Mesenchymal stem cell (in vitro differentiated cells and primary cell): ENCODE data around the gene FAM174B.

Experiments
- DNase-seq: peaks from one replicate; pipeline ENCODE4 v3.0.0-alpha.2; 2013
- H2AFZ ChIP-seq: one replicate; pipeline ENCODE4 v1.6.1; 2013; ENCODE audit warnings: low read depth, mild to moderate bottlenecking, control low read depth, inconsistent platforms, low read length, moderate library complexity
- H2AK5ac ChIP-seq: 2 replicates; pipeline ENCODE4 v1.6.1; 2013; ENCODE audit warnings: low read length, moderate library complexity, mild to moderate bottlenecking, inconsistent platforms; ENCODE audit not compliant: severe bottlenecking
- H2BK120ac ChIP-seq: one replicate; pipeline ENCODE4 v1.6.1; 2013; ENCODE audit warnings: low read depth, mild to moderate bottlenecking, inconsistent platforms, low read length, moderate library complexity
- H2BK12ac ChIP-seq, 2 experiments: one replicate each; pipeline ENCODE4 v1.6.1; 2013; ENCODE audit warnings: inconsistent platforms in 2 of 2, low read length in 2 of 2, mild to moderate bottlenecking in 2 of 2, moderate library complexity in 2 of 2, control low read depth in 1 of 2
- H2BK15ac ChIP-seq: one replicate; pipeline ENCODE4 v1.6.1; 2013; ENCODE audit warnings: mild to moderate bottlenecking, low read depth, inconsistent platforms; ENCODE audit not compliant: poor library complexity, severe bottlenecking
- H2BK5ac ChIP-seq: 2 replicates; pipeline ENCODE4 v1.6.1; 2013; ENCODE audit warnings: low read depth, mild to moderate bottlenecking, low read length, control low read depth, inconsistent platforms; ENCODE audit not compliant: poor library complexity, severe bottlenecking
- H3K14ac ChIP-seq, 2 experiments: one replicate each; pipeline ENCODE4 v1.6.1; 2013; ENCODE audit warnings: inconsistent platforms in 2 of 2, low read length in 2 of 2, control low read depth in 1 of 2, mild to moderate bottlenecking in 1 of 2, moderate library complexity in 1 of 2
- H3K18ac ChIP-seq, 2 experiments: one replicate each; pipeline ENCODE4 v1.6.1; 2013; ENCODE audit warnings: inconsistent platforms in 2 of 2, low read length in 2 of 2, control low read depth in 1 of 2, low read depth in 1 of 2, mild to moderate bottlenecking in 1 of 2
- H3K23ac ChIP-seq, 2 experiments: one replicate each; pipeline ENCODE4 v1.6.1; 2013; ENCODE audit warnings: inconsistent platforms in 2 of 2, low read length in 2 of 2, mild to moderate bottlenecking in 2 of 2, moderate library complexity in 2 of 2, control low read depth in 1 of 2
- H3K27ac ChIP-seq: 2 replicates; pipeline ENCODE4 v1.5.1; 2013; ENCODE audit warnings: mild to moderate bottlenecking, moderate library complexity, low read length, control low read depth, inconsistent platforms; ENCODE audit not compliant: poor library complexity, severe bottlenecking
- H3K27me3 ChIP-seq, 2 experiments: 2 replicates each; pipeline versions ENCODE4 v1.6.1 to v1.7.0; 2013; ENCODE audit warnings: low read length in 2 of 2, mild to moderate bottlenecking in 2 of 2, moderate library complexity in 2 of 2, control low read depth in 1 of 2, inconsistent platforms in 1 of 2; ENCODE audit not compliant: control insufficient read depth in 1 of 2, insufficient read depth in 1 of 2
- H3K36me3 ChIP-seq, 2 experiments: 2 replicates each; pipeline versions ENCODE4 v1.6.1 to v1.7.0; 2013; ENCODE audit warnings: low read length in 2 of 2, control low read depth in 1 of 2, inconsistent platforms in 1 of 2, low read depth in 1 of 2, mild to moderate bottlenecking in 1 of 2; ENCODE audit not compliant: insufficient read depth in 2 of 2, control insufficient read depth in 1 of 2
- H3K4ac ChIP-seq, 2 experiments: one replicate each; pipeline ENCODE4 v1.6.1; 2013; ENCODE audit warnings: inconsistent platforms in 2 of 2, low read length in 2 of 2, mild to moderate bottlenecking in 2 of 2, moderate library complexity in 2 of 2, control low read depth in 1 of 2, low read depth in 1 of 2
- H3K4me1 ChIP-seq: 2 replicates; pipeline ENCODE4 v1.6.1; 2013; ENCODE audit warnings: low read depth, low read length, control low read depth; ENCODE audit not compliant: control insufficient read depth, insufficient read depth
- H3K4me2 ChIP-seq: 2 replicates; pipeline ENCODE4 v1.6.1; 2013; ENCODE audit warnings: low read length, mild to moderate bottlenecking, inconsistent platforms; ENCODE audit not compliant: poor library complexity, severe bottlenecking
- H3K4me3 ChIP-seq, 2 experiments: 2 replicates each; pipeline versions ENCODE4 v1.5.1 to v1.7.0; 2013; ENCODE audit warnings: low read length in 2 of 2, mild to moderate bottlenecking in 2 of 2, control low read depth in 1 of 2, low read depth in 1 of 2; ENCODE audit not compliant: insufficient read depth in 1 of 2
- H3K79me1 ChIP-seq: replicated peaks from 2 replicates; pipeline ENCODE4 v1.6.1; 2013; ENCODE audit warnings: mild to moderate bottlenecking, control low read depth, low read length, inconsistent platforms; ENCODE audit not compliant: poor library complexity, severe bottlenecking
- H3K9ac ChIP-seq: 2 replicates; pipeline ENCODE4 v1.7.0; 2013; ENCODE audit warnings: mild to moderate bottlenecking, low read length, moderate library complexity
- H3K9me3 ChIP-seq: 2 replicates; pipeline ENCODE4 v1.7.0; 2013; ENCODE audit warnings: mild to moderate bottlenecking, low read length; ENCODE audit not compliant: control insufficient read depth
- H4K8ac ChIP-seq: one replicate; pipeline ENCODE4 v1.6.1; 2013; ENCODE audit warnings: inconsistent platforms, mild to moderate bottlenecking, low read length, moderate library complexity
- H4K91ac ChIP-seq: one replicate; pipeline ENCODE4 v1.6.1; 2013; ENCODE audit warnings: mild to moderate bottlenecking, low read length, inconsistent platforms
- WGBS: methylation state at CpG from one replicate; pipeline ENCODE4 v1.1.7; 2013; ENCODE audit warnings: mixed read lengths; 5-methylcytosine and 5-hydroxymethylcytosine counted together

FAM174B gene

GRCh38 chr15:92634060-92634459, 21.5 kb downstream of the FAM174B start:
- Histone ChIP-seq H2BK120ac (no peak overlapping the region), H2AFZ (no peak overlapping the region), H3K4me1 (peaks cover 1% of the 10 kb centered on the region), H3K4ac (no peak overlapping the region), H3K14ac (no peak overlapping the region), H3K18ac (no peak overlapping the region), H3K79me1 (no peaks in the 10 kb centered on the region), H3K9ac (no peak overlapping the region), H3K9me3 (no peaks in the 10 kb centered on the region), H3K23ac (no peak overlapping the region), H3K4me2 (no peak overlapping the region), H3K27me3 (peaks cover 0 to 5% of the 10 kb centered on the region in 2 experiments), H3K4me3 (no peak overlapping the region), H3K36me3 (no peaks in the 10 kb centered on the region), H2BK15ac (no peak overlapping the region), H2BK5ac (no peak overlapping the region), H4K8ac (no peak overlapping the region), H4K91ac (no peak overlapping the region), H2BK12ac (no peak overlapping the region), H2AK5ac (no peak overlapping the region), H3K27ac (no peak overlapping the region)
- DNase-seq, result no peak
- 83% methylated on average over 4 of the region's 4 CpGs for WGBS

DNA sequence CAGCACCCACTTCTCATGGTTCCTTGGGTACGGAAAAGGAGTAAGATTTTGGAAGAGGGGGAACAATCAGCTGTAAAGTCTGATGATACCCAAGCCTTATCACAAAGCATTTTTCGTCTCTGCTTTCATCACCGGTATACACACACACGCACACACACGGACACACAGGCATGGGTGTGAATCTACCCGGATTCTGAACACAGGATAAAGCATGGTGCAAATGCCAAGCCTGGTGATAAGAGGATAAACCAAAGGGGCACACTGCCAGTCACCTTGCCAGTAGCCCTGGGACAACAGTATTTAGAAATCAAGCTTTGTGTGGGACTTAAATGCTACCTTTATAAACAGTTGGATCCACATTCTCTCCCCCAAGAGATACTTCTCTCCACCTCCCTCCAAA, 22.2 kb downstream of the FAM174B start:
- Histone ChIP-seq H3K4me1 (peaks cover 1% of the 10 kb centered on the region), H4K91ac (no peak overlapping the region), H3K14ac (no peak overlapping the region), H4K8ac (no peak overlapping the region), H3K79me1 (no peaks in the 10 kb centered on the region), H3K9me3 (no peaks in the 10 kb centered on the region), H3K4ac (no peak overlapping the region), H3K36me3 (no peaks in the 10 kb centered on the region), H2AK5ac (no peak overlapping the region), H3K23ac (no peak overlapping the region), H3K4me2 (no peak overlapping the region), H3K9ac (no peak overlapping the region), H2BK120ac (no peak overlapping the region), H3K27me3 (peaks cover 0 to 5% of the 10 kb centered on the region in 2 experiments), H2BK12ac (peak overlapping the region in 1 of 2 experiments; percentile 71), H3K27ac (no peak overlapping the region), H2BK15ac (no peak overlapping the region), H2AFZ (no peak overlapping the region), H3K18ac (no peak overlapping the region), H3K4me3 (no peak overlapping the region), H2BK5ac (no peak overlapping the region)
- DNase-seq, result no peak
- 96% methylated on average over 6 of the region's 6 CpGs for WGBS

DNA sequence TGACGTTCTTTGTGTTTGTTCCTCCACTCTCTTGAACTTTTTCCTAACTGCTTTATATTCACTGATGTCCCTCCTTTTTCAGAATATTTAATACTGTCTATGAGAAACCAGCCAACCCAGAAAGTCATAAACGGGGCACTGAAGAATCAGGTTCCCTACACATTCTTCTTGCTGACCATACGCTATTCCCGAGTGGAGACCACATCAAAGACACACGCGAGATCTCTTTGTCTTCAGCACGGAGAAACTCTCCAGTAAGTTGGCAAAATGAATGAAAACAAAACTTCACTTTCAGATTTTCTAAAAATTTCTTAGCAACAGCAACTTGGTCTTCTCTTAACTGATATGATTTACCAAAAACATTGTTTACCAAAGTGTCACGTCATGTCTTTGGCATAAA, 22.6 kb downstream of the FAM174B start:
- no peak for DNase-seq
- Histone ChIP-seq H3K36me3 (no peaks in the 10 kb centered on the region), H3K79me1 (no peaks in the 10 kb centered on the region), H3K4me1 (peaks cover 1% of the 10 kb centered on the region), H3K4me3 (no peak overlapping the region), H2BK15ac (no peak overlapping the region), H2BK120ac (no peak overlapping the region), H3K4ac (no peak overlapping the region), H3K27me3 (peaks cover 0 to 5% of the 10 kb centered on the region in 2 experiments), H3K23ac (no peak overlapping the region), H3K4me2 (no peak overlapping the region), H2BK5ac (no peak overlapping the region), H2AK5ac (no peak overlapping the region), H3K27ac (no peak overlapping the region), H2AFZ (no peak overlapping the region), H4K8ac (no peak overlapping the region), H3K14ac (no peak overlapping the region), H4K91ac (no peak overlapping the region), H3K9ac (no peak overlapping the region), H3K9me3 (no peaks in the 10 kb centered on the region), H2BK12ac (peak overlapping the region in 1 of 2 experiments; percentile 71), H3K18ac (no peak overlapping the region)
- WGBS, result 91% methylated on average over 8 of the region's 8 CpGs

GRCh38 chr15:92631721-92632120, 23.9 kb downstream of the FAM174B start:
- no peak for DNase-seq
- H2BK5ac ChIP-seq, result no peak overlapping the region
- no peak overlapping the region for H2AK5ac ChIP-seq
- H3K4me2 ChIP-seq, result no peak overlapping the region
- peaks cover 0 to 5% of the 10 kb centered on the region in 2 experiments for H3K27me3 ChIP-seq
- H3K4me3 ChIP-seq, result no peak overlapping the region
- H3K14ac ChIP-seq, result no peak overlapping the region
- no peak overlapping the region for H3K4ac ChIP-seq
- H3K23ac ChIP-seq, result no peak overlapping the region
- no peak overlapping the region for H2AFZ ChIP-seq
- H3K9ac ChIP-seq, result no peak overlapping the region
- no peaks in the 10 kb centered on the region for H3K4me1 ChIP-seq
- no peak overlapping the region for H2BK120ac ChIP-seq
- no peak overlapping the region for H2BK12ac ChIP-seq
- no peak overlapping the region for H4K91ac ChIP-seq
- no peaks in the 10 kb centered on the region for H3K79me1 ChIP-seq
- H3K18ac ChIP-seq, result no peak overlapping the region
- no peak overlapping the region for H4K8ac ChIP-seq
- no peak overlapping the region for H3K27ac ChIP-seq
- H2BK15ac ChIP-seq, result no peak overlapping the region
- no peaks in the 10 kb centered on the region for H3K9me3 ChIP-seq
- WGBS, result 94% methylated on average over 11 of the region's 11 CpGs
- H3K36me3 ChIP-seq, result no peaks in the 10 kb centered on the region
